ENCODE results near the gene BRAT1.
"Not testable (repeated sequence)": the region's sequence is repeated elsewhere in the genome, so short reads cannot be mapped to it uniquely, and the experiment has no call there.

The BRAT1 gene

DNA sequence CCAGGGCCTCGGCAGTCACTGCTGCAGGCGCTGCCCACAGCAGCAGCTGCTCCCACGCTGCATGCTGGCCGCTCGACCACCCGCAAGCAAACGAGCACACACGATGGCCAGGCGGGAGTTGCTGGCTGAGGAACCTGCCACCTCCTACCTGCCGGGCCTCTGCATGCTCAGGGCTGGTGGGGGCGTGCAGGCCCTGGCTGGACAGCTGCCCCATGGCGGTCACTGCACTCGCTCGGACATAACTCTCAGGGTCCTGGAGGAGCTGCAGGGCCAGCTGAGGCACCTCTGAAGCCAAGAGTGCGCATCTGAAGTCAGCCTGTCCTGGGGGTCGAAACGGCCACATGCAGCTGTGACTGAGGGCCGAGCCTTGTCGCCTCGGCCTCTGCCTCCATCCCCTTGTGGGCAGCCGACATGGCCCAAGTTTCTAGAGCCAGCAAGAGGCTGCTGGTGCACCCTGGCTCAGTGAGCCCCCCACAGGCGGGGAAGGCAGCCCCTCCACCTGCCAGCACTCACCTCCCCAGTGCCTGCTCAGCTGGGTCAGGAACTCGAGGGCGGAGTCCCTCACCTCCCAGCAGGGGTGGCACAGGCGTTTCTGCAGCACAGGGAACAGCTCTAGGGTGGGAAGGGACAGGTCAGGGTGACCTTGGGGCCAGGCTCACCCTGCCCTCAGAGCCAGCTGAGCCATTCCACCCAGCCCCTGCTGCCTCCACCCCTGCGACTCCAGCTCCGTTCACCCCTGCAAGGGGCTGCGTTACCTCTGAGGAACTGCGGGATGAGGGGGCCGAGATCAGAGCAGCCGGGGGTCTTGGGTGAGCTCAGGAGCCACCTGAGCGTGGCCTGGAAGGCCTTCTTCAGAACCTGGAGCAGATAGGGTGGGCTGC is 16.1 kb downstream of the BRAT1 start:
- TF ChIP-seq, protein P1, sequence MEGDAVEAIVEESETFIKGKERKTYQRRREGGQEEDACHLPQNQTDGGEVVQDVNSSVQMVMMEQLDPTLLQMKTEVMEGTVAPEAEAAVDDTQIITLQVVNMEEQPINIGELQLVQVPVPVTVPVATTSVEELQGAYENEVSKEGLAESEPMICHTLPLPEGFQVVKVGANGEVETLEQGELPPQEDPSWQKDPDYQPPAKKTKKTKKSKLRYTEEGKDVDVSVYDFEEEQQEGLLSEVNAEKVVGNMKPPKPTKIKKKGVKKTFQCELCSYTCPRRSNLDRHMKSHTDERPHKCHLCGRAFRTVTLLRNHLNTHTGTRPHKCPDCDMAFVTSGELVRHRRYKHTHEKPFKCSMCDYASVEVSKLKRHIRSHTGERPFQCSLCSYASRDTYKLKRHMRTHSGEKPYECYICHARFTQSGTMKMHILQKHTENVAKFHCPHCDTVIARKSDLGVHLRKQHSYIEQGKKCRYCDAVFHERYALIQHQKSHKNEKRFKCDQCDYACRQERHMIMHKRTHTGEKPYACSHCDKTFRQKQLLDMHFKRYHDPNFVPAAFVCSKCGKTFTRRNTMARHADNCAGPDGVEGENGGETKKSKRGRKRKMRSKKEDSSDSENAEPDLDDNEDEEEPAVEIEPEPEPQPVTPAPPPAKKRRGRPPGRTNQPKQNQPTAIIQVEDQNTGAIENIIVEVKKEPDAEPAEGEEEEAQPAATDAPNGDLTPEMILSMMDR (IDR thresholded peaks at IDR 0.05; ENCODE audit: low read depth, low read length) = no peak
- DNase-seq (ENCODE audit: extremely low read depth, low read depth) = no peak

GRCh38 chr7:2537981-2538851 is 17.1 kb downstream of the BRAT1 start:
- no peak for DNase-seq (ENCODE audit: extremely low read depth, low read depth)
- TF ChIP-seq, protein P1 (IDR thresholded peaks at IDR 0.05; ENCODE audit: low read depth, low read length) = no peak

- DNase-seq (ENCODE audit: extremely low read depth, low read depth) = not testable (repeated sequence)
Measured at GRCh38 chr7:2535872-2536627, 19.3 kb downstream of the BRAT1 start.

DNA sequence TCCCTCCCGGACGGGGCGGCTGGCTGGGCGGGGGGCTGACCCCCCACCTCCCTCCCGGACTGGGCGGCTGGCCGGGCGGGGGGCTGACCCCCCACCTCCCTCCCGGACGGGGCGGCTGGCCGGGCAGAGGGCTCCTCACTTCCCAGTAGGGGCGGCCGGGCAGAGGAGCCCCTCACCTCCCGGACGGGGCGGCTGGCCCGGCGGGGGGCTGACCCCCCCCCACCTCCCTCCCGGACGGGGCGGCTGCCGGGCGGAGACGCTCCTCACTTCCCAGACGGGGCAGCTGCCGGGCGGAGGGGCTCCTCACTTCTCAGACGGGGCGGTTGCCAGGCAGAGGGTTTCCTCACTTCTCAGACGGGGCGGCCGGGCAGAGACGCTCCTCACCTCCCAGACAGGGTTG is 21.1 kb downstream of the BRAT1 start:
- not testable (repeated sequence) for DNase-seq (ENCODE audit: extremely low read depth, low read depth)

- DNase-seq (ENCODE audit: extremely low read depth, low read depth) = not testable (repeated sequence)
Measured at GRCh38 chr7:2533566-2533965, 21.8 kb downstream of the BRAT1 start.

- DNase-seq (ENCODE audit: extremely low read depth, low read depth) = not testable (repeated sequence)
Measured at GRCh38 chr7:2532816-2533215, 22.5 kb downstream of the BRAT1 start.

- not testable (repeated sequence) for DNase-seq (ENCODE audit: extremely low read depth, low read depth)
Measured at GRCh38 chr7:2532199-2532772, 23.0 kb downstream of the BRAT1 start.

- DNase-seq (ENCODE audit: extremely low read depth, low read depth) = not testable (repeated sequence)
Measured at GRCh38 chr7:2531796-2532110, 23.6 kb downstream of the BRAT1 start.

DNA sequence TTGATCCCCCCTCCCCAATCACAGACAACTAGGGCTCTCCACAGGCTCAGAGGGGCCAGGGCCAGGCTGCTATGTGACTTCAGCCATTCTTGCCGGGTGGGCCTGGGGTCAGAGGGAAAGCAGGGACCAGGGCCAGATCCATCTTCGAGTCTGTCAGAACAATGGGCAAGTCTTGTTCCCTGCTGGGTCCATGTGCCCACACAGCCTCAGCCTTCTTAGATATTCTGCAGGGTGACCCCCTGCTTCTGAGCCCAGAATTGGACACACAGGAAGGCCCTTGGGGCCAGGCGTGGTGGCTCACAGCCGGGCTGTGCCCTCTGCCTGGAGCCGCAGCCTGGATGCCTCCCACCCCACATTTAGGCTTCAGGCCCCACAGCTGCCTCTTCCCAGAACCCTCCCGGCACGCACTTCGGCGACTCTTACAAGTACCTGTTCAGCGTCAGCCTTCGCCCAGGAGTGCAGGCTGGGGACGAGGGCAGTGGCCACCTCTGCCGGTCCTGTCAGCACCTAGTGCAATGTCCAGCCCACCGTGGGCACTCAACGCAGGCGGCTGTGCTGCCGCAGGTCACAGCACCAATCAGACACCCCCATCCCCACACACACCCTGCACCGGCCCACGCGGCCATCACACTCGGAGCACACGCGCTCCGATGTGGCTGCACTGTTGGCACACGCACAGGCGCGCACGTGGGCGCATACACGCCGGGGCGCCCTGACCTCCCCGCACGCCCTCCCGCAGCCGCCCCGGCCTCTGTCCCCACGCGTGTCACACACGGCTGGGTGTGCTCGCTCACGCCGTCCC is 24.1 kb downstream of the BRAT1 start:
- not testable (repeated sequence) for DNase-seq (ENCODE audit: extremely low read depth, low read depth)

- no peak for DNase-seq (ENCODE audit: extremely low read depth, low read depth)
- TF ChIP-seq, protein P1 (IDR thresholded peaks at IDR 0.05; ENCODE audit: low read depth, low read length) = no peak
Measured at GRCh38 chr7:2530071-2530987, 25.0 kb downstream of the BRAT1 start.

Measured in AG09319 (cell line).